ENCODE results near the gene TRIM44. TPM values are rescaled to one million over a fixed set of nuclear protein-coding genes. Genes with fewer than 3 reads are reported as not detected.
"Not testable (repeated sequence)": the region's sequence is repeated elsewhere in the genome, so short reads cannot be mapped to it uniquely, and the experiment has no call there.

The TRIM44 gene
- total and polyA plus RNA-seq, 10 of the 15 experiments (the other 5 are each of a cell fraction or from before 2014, with no cell fraction given): 6.7 to 93.0 (median 27.6) TPM

GRCh38 chr11:35838071-35838470 lies 175.5 kb downstream of the TRIM44 start (continued):
- TF ChIP-seq HSF1 (IDR thresholded peaks at IDR 0.05; ENCODE audit: low read depth, low read length) (no peak), SRF (IDR thresholded peaks at IDR 0.05; ENCODE audit: low read depth in 2 of 2, low read length in 2 of 2) (no peak)

- H3K36me3 ChIP-seq (ENCODE audit: control insufficient read depth in 2 of 2, insufficient read depth in 2 of 2, low read length in 1 of 2); H3K27me3 ChIP-seq (replicated peaks in 1 of 2; ENCODE audit: control insufficient read depth in 2 of 2, insufficient read depth in 2 of 2, low read length in 1 of 2); H3K4me1 ChIP-seq (ENCODE audit: control insufficient read depth, insufficient read depth, low read length); H3K9me3 ChIP-seq (replicated peaks; ENCODE audit: control insufficient read depth, insufficient read depth, low read length); ATAC-seq; H3K79me2 ChIP-seq (ENCODE audit: control insufficient read depth, insufficient read depth, low read length); H3K9ac ChIP-seq (ENCODE audit: control insufficient read depth, insufficient read depth, low read length); H2AFZ ChIP-seq (ENCODE audit: control insufficient read depth, low read depth, low read length); BruUV-seq (replicated peaks); FAIRE-seq; H3K27ac ChIP-seq (ENCODE audit: control insufficient read depth, insufficient read depth); intact Hi-C loops (cut with micrococcal nuclease; ENCODE audit: unreplicated experiment); RAD21 ChIA-PET (ENCODE audit: unreplicated experiment); DNase-seq (ENCODE audit: low read depth, low spot score); in situ Hi-C loops (cut with MboI); H3K4me2 ChIP-seq (ENCODE audit: control insufficient read depth, insufficient read depth); POLR2A ChIA-PET; H4K20me1 ChIP-seq (ENCODE audit: control insufficient read depth, insufficient read depth); SMC1A ChIA-PET (ENCODE audit: uncharacterized antibody, unreplicated experiment); H3K4me3 ChIP-seq: not testable (repeated sequence)
- WGBS (ENCODE audit: insufficient coverage, insufficient replicate concordance, low lambda C conversion rate, missing lambda C conversion rate): 49% methylated on average over 9 of the region's 10 CpGs
- CTCF ChIA-PET: interaction anchor here (0.6 to 2.7 kb wide), 2 partner anchors 17 to 43 kb away, joined by 3 to 8 read pairs; no protein-coding TSS in a partner anchor
Measured at GRCh38 chr11:35838697-35839367, 176.3 kb downstream of the TRIM44 start.
